Measurements from ENCODE around the gene DMAC2L. TPM values are rescaled to one million over a fixed set of nuclear protein-coding genes. Genes with fewer than 3 reads are reported as not detected.

DMAC2L gene
- total RNA-seq, 1 donor from 2014 or later = 13.9 TPM

DNA sequence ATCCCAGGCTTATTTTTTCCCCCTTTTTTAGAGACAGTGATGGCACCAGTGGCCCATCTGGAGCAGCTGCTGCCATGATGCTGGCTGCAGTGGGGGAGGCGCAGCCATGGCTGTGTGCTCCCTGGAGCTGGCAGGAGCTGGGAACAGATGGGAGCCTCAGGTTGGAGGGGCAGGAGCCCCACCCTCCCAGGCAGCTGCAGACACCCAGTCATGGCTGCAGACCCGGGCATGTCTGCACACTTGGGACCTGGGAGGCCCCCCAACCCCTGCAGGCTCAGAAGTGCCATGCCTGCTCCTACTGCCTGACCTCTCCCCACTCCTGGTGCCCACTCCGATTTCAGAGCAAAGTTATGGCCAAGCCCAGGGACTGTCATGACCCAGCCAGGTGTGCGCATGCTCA lies 59.4 kb downstream of the DMAC2L start:
- Mint-ChIP-seq H3K4me1 (ENCODE audit: unreplicated experiment) (no peaks in the 10 kb centered on the region), H3K36me3 (no peaks in the 10 kb centered on the region), H3K4me3 (no peak overlapping the region), H3K9me3 (no peaks in the 10 kb centered on the region), H3K27me3 (no peaks in the 10 kb centered on the region), H3K27ac (no peak overlapping the region)
- no peak for DNase-seq (ENCODE audit: extremely low spot score, unreplicated experiment)
- no peak for TF ChIP-seq CTCF (conservative IDR thresholded peaks at IDR 0.05)

DNA sequence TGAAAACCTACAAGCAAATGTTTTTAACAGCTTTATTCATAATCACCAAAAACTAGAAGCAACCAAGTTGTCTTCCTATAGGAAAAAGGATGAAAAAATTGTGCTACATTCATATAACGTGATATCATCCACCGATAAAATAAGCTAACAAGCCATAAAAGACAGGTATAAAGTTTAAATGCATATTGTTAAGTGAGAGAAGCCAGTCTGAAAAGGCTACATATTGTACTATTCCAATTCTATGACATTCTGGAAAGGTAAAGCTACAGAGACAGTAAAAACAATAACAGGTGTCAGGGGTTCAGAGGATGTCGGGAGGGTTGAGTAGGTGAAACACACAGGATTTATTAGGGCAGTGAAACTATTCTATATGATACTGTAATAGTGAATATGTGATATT lies 61.8 kb downstream of the DMAC2L start:
- H3K9me3 Mint-ChIP-seq = no peaks in the 10 kb centered on the region

GRCh38 chr14:50375760-50376159 lies 63.6 kb downstream of the DMAC2L start:
- H3K4me1 Mint-ChIP-seq (ENCODE audit: unreplicated experiment) = no peaks in the 10 kb centered on the region
- H3K27me3 Mint-ChIP-seq = no peaks in the 10 kb centered on the region
- TF ChIP-seq CTCF (conservative IDR thresholded peaks at IDR 0.05) = no peak
- no peaks in the 10 kb centered on the region for H3K36me3 Mint-ChIP-seq
- H3K4me3 Mint-ChIP-seq = no peak overlapping the region
- H3K27ac Mint-ChIP-seq = no peak overlapping the region
- H3K9me3 Mint-ChIP-seq = no peaks in the 10 kb centered on the region
- no peak for DNase-seq (ENCODE audit: extremely low spot score, unreplicated experiment)

More for the DNA sequence above, 61.8 kb downstream of the DMAC2L start:
- no peaks in the 10 kb centered on the region for H3K4me1 Mint-ChIP-seq (ENCODE audit: unreplicated experiment)
- H3K27me3 Mint-ChIP-seq = no peaks in the 10 kb centered on the region
- no peak for TF ChIP-seq CTCF (conservative IDR thresholded peaks at IDR 0.05)
- no peak overlapping the region for H3K27ac Mint-ChIP-seq
- no peaks in the 10 kb centered on the region for H3K36me3 Mint-ChIP-seq
- DNase-seq (ENCODE audit: extremely low spot score, unreplicated experiment) = no peak
- no peak overlapping the region for H3K4me3 Mint-ChIP-seq

Small RNA genes within 50 kb of the gene (microRNA-seq; reads per million reads assigned to microRNA genes)
- gene MIR4504 = 1.4 reads per million

Other genes starting within 250 kb of the DMAC2L start
- gene VCPKMT, start 195.8 kb upstream of the DMAC2L start, total RNA-seq (ENCODE audit: low replicate concordance) = 11.6 and 13.9 TPM in 2 replicates
- 28.9 and 34.6 TPM in 2 replicates for gene SOS2, start 80.7 kb upstream of the DMAC2L start, total RNA-seq (ENCODE audit: low replicate concordance)
- gene L2HGDH, start 95 bp upstream of the DMAC2L start, total RNA-seq (ENCODE audit: low replicate concordance) = 10.8 and 13.3 TPM in 2 replicates
- gene CDKL1, start 84.6 kb downstream of the DMAC2L start, total RNA-seq (ENCODE audit: low replicate concordance) = 1.5 and 3.4 TPM in 2 replicates
- gene MAP4K5, start 220.2 kb downstream of the DMAC2L start, total RNA-seq (ENCODE audit: low replicate concordance) = 48.2 and 58.4 TPM in 2 replicates
- gene ATL1, start 247.8 kb downstream of the DMAC2L start, total RNA-seq (ENCODE audit: low replicate concordance) = 5.7 and 7.3 TPM in 2 replicates

Data from type B pancreatic cell (in vitro differentiated cells).